HepG2 (cell line): ENCODE measurements around the gene KCNAB1. TPM values are rescaled to one million over a fixed set of nuclear protein-coding genes. Genes with fewer than 3 reads are reported as not detected.

Experiments
- ATAC-seq: fragments of 200-7000 bp; cut with Tn5 transposase; 3 replicates; pipeline ENCODE4 v1.9.1; 2020; ENCODE audit warnings: mild to moderate bottlenecking, moderate library complexity
- BruUV-seq: library from RNA; stranded (reverse); fragments of 400-500 nt; replicated peaks from 2 replicates; lab custom pipeline; 2021; lab: Mats Ljungman, UMichigan
- CTCF ChIA-PET: fragments of 300-600 bp; formaldehyde crosslinking; extraction: SDS; loops from one replicate; lab custom pipeline; 2021; ENCODE audit warnings: low total read pairs, inconsistent platforms, low intra/inter-chr PET ratio; lab: Yijun Ruan, JAX
- POLR2A ChIA-PET: fragments of 350-600 bp; sonication (Branson Sonifier 250); formaldehyde crosslinking; loops from one replicate; lab custom pipeline; 2020; ENCODE audit warnings: antibody characterized with exemption, inconsistent platforms; lab: Yijun Ruan, JAX
- DNase-seq: peaks from one replicate; pipeline ENCODE4 v3.0.0-alpha.2; 2015; ENCODE audit warnings: low spot score
- FAIRE-seq: peaks from 3 replicates; lab custom pipeline; 2011; peaks lifted over from hg19 to GRCh38; lab: Jason Lieb, UNC
- H2AFZ ChIP-seq: one replicate; pipeline ENCODE4 v1.6.1; 2011; ENCODE audit warnings: low read length, inconsistent platforms
- H3K27ac ChIP-seq: fragments of 300-600 bp; 3 replicates; pipeline ENCODE4 v1.8.0; 2011; ENCODE audit warnings: mixed run types, mild to moderate bottlenecking, mixed read lengths, low read length, inconsistent platforms; ENCODE audit not compliant: insufficient read depth; ENCODE audit errors: extremely low read length
- H3K27me3 ChIP-seq, 2 experiments: fragments of 200-600 bp in 1 of 2; 2 replicates in 1 of 2; 3 replicates in 1 of 2; pipeline versions ENCODE4 v1.6.0 to v1.8.0; 2011; ENCODE audit warnings: low read length in 2 of 2, mild to moderate bottlenecking in 2 of 2, moderate library complexity in 2 of 2, inconsistent platforms in 1 of 2; ENCODE audit not compliant: insufficient read depth in 2 of 2, control insufficient read depth in 1 of 2
- H3K36me3 ChIP-seq, 2 experiments: fragments of 200-600 bp in 1 of 2; replicated peaks in 1 of 2; 2 replicates in 1 of 2; 3 replicates in 1 of 2; pipeline versions ENCODE4 v1.5.1 to v1.8.0; 2011; ENCODE audit warnings: low read length in 2 of 2, inconsistent platforms in 1 of 2; ENCODE audit not compliant: insufficient read depth in 2 of 2, control insufficient read depth in 1 of 2
- H3K4me1 ChIP-seq: 2 replicates; pipeline ENCODE4 v1.5.1; 2012; ENCODE audit warnings: low read length, inconsistent platforms; ENCODE audit not compliant: insufficient read depth
- H3K4me2 ChIP-seq: 2 replicates; pipeline ENCODE4 v1.6.0; 2011; ENCODE audit warnings: low read depth, low read length, inconsistent platforms
- H3K4me3 ChIP-seq, 3 experiments: fragments of 200-600 bp in 1 of 3; sonication (generic), shearing (Covaris generic) in 1 of 3; replicated peaks in 1 of 3; 2 replicates each; pipeline ENCODE4 v1.5.1; 2011 to 2016; ENCODE audit warnings: low read length in 3 of 3, inconsistent platforms in 2 of 3, low read depth in 2 of 3, mild to moderate bottlenecking in 2 of 3, control low read depth in 1 of 3, mixed read lengths in 1 of 3; ENCODE audit not compliant: insufficient read depth in 1 of 3
- H3K79me2 ChIP-seq: one replicate; pipeline ENCODE4 v1.6.1; 2011; ENCODE audit warnings: low read length, inconsistent platforms; ENCODE audit not compliant: insufficient read depth
- H3K9ac ChIP-seq: 2 replicates; pipeline ENCODE4 v1.6.0; 2011; ENCODE audit warnings: mild to moderate bottlenecking, low read depth, low read length, inconsistent platforms; ENCODE audit not compliant: insufficient read depth
- H3K9me3 ChIP-seq: 2 replicates; pipeline ENCODE4 v1.5.1; 2012; ENCODE audit warnings: mild to moderate bottlenecking, low read length
- H4K20me1 ChIP-seq: 2 replicates; pipeline ENCODE4 v1.6.0; 2011; ENCODE audit warnings: inconsistent platforms, mild to moderate bottlenecking, low read length, moderate library complexity; ENCODE audit not compliant: insufficient read depth
- CAMTA2 ChIP-seq: sonication (generic); formaldehyde crosslinking; IDR thresholded peaks from 2 replicates; pipeline ENCODE4 v1.4.0; 2020; ENCODE audit warnings: mild to moderate bottlenecking, missing genetic modification reagents, borderline replicate concordance
- HNF1A ChIP-seq, 2 experiments: sonication (generic) in 1 of 2; formaldehyde crosslinking in 1 of 2; IDR thresholded peaks; 2 replicates each; pipeline versions ENCODE4 v1.4.0 to v1.6.1; 2016 to 2020; ENCODE audit warnings: borderline replicate concordance in 1 of 2, low read depth in 1 of 2, mild to moderate bottlenecking in 1 of 2, missing genetic modification reagents in 1 of 2
- KAT2B ChIP-seq: fragments of 150-350 bp; IDR thresholded peaks from 2 replicates; pipeline ENCODE4 v1.6.1; 2014; ENCODE audit warnings: low read depth, low read length, borderline replicate concordance
- NR2F2 ChIP-seq: IDR thresholded peaks from 2 replicates; pipeline ENCODE4 v1.6.1; 2012; ENCODE audit warnings: low read depth, inconsistent platforms, borderline replicate concordance
- PAX8 ChIP-seq: sonication (generic); formaldehyde crosslinking; IDR thresholded peaks from 2 replicates; pipeline ENCODE4 v1.8.0; 2022; ENCODE audit warnings: mild to moderate bottlenecking, missing genetic modification reagents, borderline replicate concordance
- RFX3 ChIP-seq: IDR thresholded peaks from 2 replicates; pipeline ENCODE4 v1.6.1; 2016; ENCODE audit warnings: missing biosample characterization, missing genetic modification reagents
- SOX13 ChIP-seq, 3 experiments: fragments of 450-650 bp in 1 of 3; sonication (generic) in 1 of 3; formaldehyde crosslinking in 1 of 3; IDR thresholded peaks in 2 of 3; conservative IDR thresholded peaks in 1 of 3; 2 replicates each; pipeline versions ENCODE4 v1.5.0 to v1.6.1; 2016 to 2020; ENCODE audit warnings: antibody characterized with exemption in 1 of 3, mild to moderate bottlenecking in 1 of 3, missing compliant biosample characterization in 1 of 3, missing genetic modification reagents in 1 of 3, moderate library complexity in 1 of 3
- STAT5B ChIP-seq: sonication (generic); formaldehyde crosslinking; IDR thresholded peaks from 2 replicates; pipeline ENCODE4 v1.4.0; 2020; ENCODE audit warnings: missing genetic modification reagents
- TBX2 ChIP-seq: sonication (generic); formaldehyde crosslinking; IDR thresholded peaks from 2 replicates; pipeline ENCODE4 v1.5.0; 2020; ENCODE audit warnings: missing genetic modification reagents, mild to moderate bottlenecking, borderline replicate concordance
- ZBTB1 ChIP-seq: sonication (generic); formaldehyde crosslinking; IDR thresholded peaks from 2 replicates; pipeline ENCODE4 v1.4.0; 2020; ENCODE audit warnings: missing genetic modification reagents, borderline replicate concordance
- ZC3H13 ChIP-seq: sonication (generic); formaldehyde crosslinking; IDR thresholded peaks from 2 replicates; pipeline ENCODE4 v1.8.1; 2023; ENCODE audit warnings: mild to moderate bottlenecking, missing genetic modification reagents, moderate library complexity
- ZFP36L1 ChIP-seq: sonication (generic); formaldehyde crosslinking; IDR thresholded peaks from 2 replicates; pipeline ENCODE4 v1.8.0; 2022; ENCODE audit warnings: mild to moderate bottlenecking, missing genetic modification reagents, moderate library complexity
- ZFP91 ChIP-seq: sonication (generic); formaldehyde crosslinking; IDR thresholded peaks from 2 replicates; pipeline ENCODE4 v1.9.0; 2022; ENCODE audit warnings: missing genetic modification reagents, mild to moderate bottlenecking, borderline replicate concordance
- ZNF761 ChIP-seq: sonication (generic); formaldehyde crosslinking; conservative IDR thresholded peaks from 2 replicates; pipeline ENCODE4 v1.4.0; 2020; ENCODE audit warnings: mild to moderate bottlenecking, missing genetic modification reagents
- ZSCAN9 ChIP-seq: IDR thresholded peaks from 2 replicates; pipeline ENCODE4 v1.6.1; 2016; ENCODE audit warnings: borderline replicate concordance
- WGBS: methylation state at CpG from one replicate; pipeline ENCODE4 v1.1.6; 2017; ENCODE audit warnings: low lambda C conversion rate; 5-methylcytosine and 5-hydroxymethylcytosine counted together
- in situ Hi-C: cut with HindIII; loops from 2 replicates; pipeline ENCODE4 v1.10.0; 2017; ENCODE audit warnings: low pct_unique_long_range_greater_than_20kb; ENCODE audit not compliant: extremely low pct_ligation_motif_present
- intact Hi-C: fragments of 100-400 bp; cut with micrococcal nuclease; formaldehyde crosslinking; loops from one replicate; pipeline ENCODE4 v1.10.0; 2022; ENCODE audit not compliant: unreplicated experiment
- polyA plus RNA-seq, 8 experiments: library from polyadenylated mRNA; depleted of rRNA in 3 of 8; stranded (reverse) in 7 of 8; unstranded in 1 of 8; fragments of >200 nt; fragmentation: Illumina TruSeq in 4 of 8; extraction: Trizol in 4 of 8; gene quantifications; 2 replicates each; pipeline versions ENCODE4 v1.2.1 to v1.2.3, GENCODE V29; 2011 to 2016; ENCODE audit warnings: low read depth in 4 of 8, missing spikeins in 1 of 8, mixed read lengths in 1 of 8; ENCODE audit not compliant: insufficient read depth in 1 of 8
- total RNA-seq, 5 experiments: library from RNA; depleted of rRNA; stranded (reverse); fragments of >200 nt; fragmentation: Illumina TruSeq; extraction: Trizol; gene quantifications; 2 replicates each; pipeline ENCODE4 v1.2.3, GENCODE V29; 2016; ENCODE audit warnings: low read depth in 1 of 5
- TF ChIP-seq, protein P1 (sequence below): sonication (generic); formaldehyde crosslinking; IDR thresholded peaks from 2 replicates; pipeline ENCODE4 v1.5.0; 2020; ENCODE audit warnings: missing genetic modification reagents, mild to moderate bottlenecking, borderline replicate concordance

The KCNAB1 gene
- total and polyA plus RNA-seq, 2 of the 13 experiments (the other 11 are each of a cell fraction or from before 2014, with no cell fraction given): not detected

- FAIRE-seq (no peak), ATAC-seq (no peak), DNase-seq (no peak)
- H3K4me3 ChIP-seq: no peak overlapping the region
- no peak overlapping the region for H3K4me2 ChIP-seq
- peaks cover 1 to 11% of the 10 kb centered on the region in 2 experiments; a peak in 2 of 5 replicates for H3K27me3 ChIP-seq
- intact Hi-C loops (no loop called here), in situ Hi-C loops (no loop called here)
- H3K4me1 ChIP-seq: peaks cover 25% of the 10 kb centered on the region
- BruUV-seq: no TSS peak
- H3K9me3 ChIP-seq: no peaks in the 10 kb centered on the region
- H3K36me3 ChIP-seq: no peaks in the 10 kb centered on the region
- H3K27ac ChIP-seq: no peak overlapping the region
- no peaks in the 10 kb centered on the region for H4K20me1 ChIP-seq
- H2AFZ ChIP-seq: no peak overlapping the region
- H3K79me2 ChIP-seq: no peaks in the 10 kb centered on the region
- ChIA-PET CTCF (no interaction called here), POLR2A (no interaction called here)
- H3K9ac ChIP-seq: no peak overlapping the region
- 46% methylated on average over 6 of the region's 6 CpGs for WGBS
- TF ChIP-seq KAT2B (no peak), CAMTA2 (CRISPR knock-in tag) (no peak), ZFP91 (CRISPR knock-in tag) (no peak), TBX2 (CRISPR knock-in tag) (no peak), PAX8 (CRISPR knock-in tag) (no peak), ZBTB1 (CRISPR knock-in tag) (no peak), STAT5B (CRISPR knock-in tag) (no peak), SOX13 (IDR thresholded peaks at IDR 0.05) (no peak), SOX13 (CRISPR knock-in tag; conservative IDR thresholded peaks at IDR 0.05 in 1 of 2, IDR thresholded peaks at IDR 0.05 in 1 of 2) (no peak), ZSCAN9 (no peak), RFX3 (no peak), ZNF761 (CRISPR knock-in tag) (no peak), ZC3H13 (CRISPR knock-in tag) (no peak), ZFP36L1 (CRISPR knock-in tag) (no peak), HNF1A (IDR thresholded peaks at IDR 0.05; ENCODE audit: low read depth) (no peak), HNF1A (CRISPR knock-in tag; IDR thresholded peaks at IDR 0.05; ENCODE audit: borderline replicate concordance) (no peak), NR2F2 (no peak)
- TF ChIP-seq, protein P1, sequence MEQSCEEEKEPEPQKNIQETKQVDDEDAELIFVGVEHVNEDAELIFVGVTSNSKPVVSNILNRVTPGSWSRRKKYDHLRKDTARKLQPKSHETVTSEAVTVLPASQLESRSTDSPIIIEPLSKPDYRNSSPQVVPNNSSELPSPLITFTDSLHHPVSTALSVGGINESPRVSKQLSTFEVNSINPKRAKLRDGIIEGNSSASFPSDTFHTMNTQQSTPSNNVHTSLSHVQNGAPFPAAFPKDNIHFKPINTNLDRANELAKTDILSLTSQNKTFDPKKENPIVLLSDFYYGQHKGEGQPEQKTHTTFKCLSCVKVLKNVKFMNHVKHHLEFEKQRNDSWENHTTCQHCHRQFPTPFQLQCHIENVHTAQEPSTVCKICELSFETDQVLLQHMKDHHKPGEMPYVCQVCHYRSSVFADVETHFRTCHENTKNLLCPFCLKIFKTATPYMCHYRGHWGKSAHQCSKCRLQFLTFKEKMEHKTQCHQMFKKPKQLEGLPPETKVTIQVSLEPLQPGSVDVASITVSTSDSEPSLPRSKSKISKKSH (CRISPR knock-in tag): no peak
Observed at GRCh38 chr3:156214676-156215075, 94.3 kb downstream of the KCNAB1 start.
